GM12865 (cell line): Measurements from ENCODE around the gene GPLD1.
A peak's percentile ranks its signal among the peaks of the same experiment; 100 is the strongest.
"Not testable (repeated sequence)": the region's sequence is repeated elsewhere in the genome, so short reads cannot be mapped to it uniquely, and the experiment has no call there.

Source experiments
- DNase-seq: peaks from one replicate; pipeline ENCODE4 v3.0.0; 2010; ENCODE audit warnings: low read depth
- H3K4me3 ChIP-seq: 2 replicates; pipeline ENCODE4 v1.5.1; 2011; ENCODE audit warnings: mild to moderate bottlenecking, low read depth, low read length, control low read depth
- CTCF ChIP-seq: IDR thresholded peaks from 2 replicates; pipeline ENCODE4 v1.5.1; 2011; ENCODE audit warnings: low read length, control low read depth, low read depth, inconsistent platforms; ENCODE audit not compliant: insufficient read depth; ENCODE audit errors: missing control alignments

The GPLD1 gene

GRCh38 chr6:24419526-24419925 is 69.9 kb downstream of the GPLD1 start:
- no peak for TF ChIP-seq CTCF
- H3K4me3 ChIP-seq, result no peak overlapping the region
- no peak for DNase-seq

- DNase-seq, result peak; percentile 42
- TF ChIP-seq CTCF, result no peak
- no peak overlapping the region for H3K4me3 ChIP-seq
Measured at GRCh38 chr6:24415753-24416152, 73.6 kb downstream of the GPLD1 start.

- not testable (repeated sequence) for H3K4me3 ChIP-seq, DNase-seq
Measured at GRCh38 chr6:24414531-24414930, 74.8 kb downstream of the GPLD1 start.

GRCh38 chr6:24412294-24412693 is 77.1 kb downstream of the GPLD1 start:
- H3K4me3 ChIP-seq, result no peak overlapping the region
- no peak for DNase-seq
- TF ChIP-seq CTCF, result no peak

- H3K4me3 ChIP-seq, result no peak overlapping the region
- DNase-seq, result no peak
- no peak for TF ChIP-seq CTCF
Measured at GRCh38 chr6:24410622-24411021, 78.8 kb downstream of the GPLD1 start.

GRCh38 chr6:24408719-24409410 is 80.5 kb downstream of the GPLD1 start:
- DNase-seq, result peak; percentile 52
- H3K4me3 ChIP-seq, result no peak overlapping the region
- TF ChIP-seq CTCF, result no peak

GRCh38 chr6:24405262-24405661 is 84.1 kb downstream of the GPLD1 start:
- DNase-seq, result no peak
- no peak overlapping the region for H3K4me3 ChIP-seq
- TF ChIP-seq CTCF, result no peak
